HepG2 (cell line): ENCODE measurements around the gene FMNL2. TPM values are rescaled to one million over a fixed set of nuclear protein-coding genes. Genes with fewer than 3 reads are reported as not detected.

Experiments used
- EP300 ChIP-seq, 3 experiments: sonication (generic) in 1 of 3; formaldehyde crosslinking in 1 of 3; IDR thresholded peaks; 2 replicates each; pipeline versions ENCODE4 v1.5.1 to v1.6.1; 2011 to 2020; ENCODE audit warnings: low read depth in 2 of 3, low read length in 2 of 3, borderline replicate concordance in 1 of 3, improper control_type of control experiment in 1 of 3, mild to moderate bottlenecking in 1 of 3, missing genetic modification reagents in 1 of 3, moderate library complexity in 1 of 3
- FOXO1 ChIP-seq: sonication (generic); formaldehyde crosslinking; IDR thresholded peaks from 2 replicates; pipeline ENCODE4 v1.4.0; 2020; ENCODE audit warnings: missing genetic modification reagents
- FOXP1 ChIP-seq, 2 experiments: fragments of 450-650 bp in 1 of 2; IDR thresholded peaks; 2 replicates each; pipeline ENCODE4 v1.6.1; 2017 to 2018; ENCODE audit warnings: antibody characterized with exemption in 1 of 2
- MTA1 ChIP-seq: sonication (generic); formaldehyde crosslinking; IDR thresholded peaks from 2 replicates; pipeline ENCODE4 v1.4.0; 2020; ENCODE audit warnings: missing genetic modification reagents, mild to moderate bottlenecking, borderline replicate concordance
- MXD4 ChIP-seq: IDR thresholded peaks from 2 replicates; pipeline ENCODE4 v1.6.1; 2016; ENCODE audit warnings: mild to moderate bottlenecking, missing biosample characterization, missing genetic modification reagents
- PRPF4 ChIP-seq: fragments of 200-400 bp; formaldehyde crosslinking; IDR thresholded peaks from 2 replicates; pipeline ENCODE4 v1.6.1; 2016; ENCODE audit warnings: low read length, low read depth; ENCODE audit not compliant: poor library complexity, severe bottlenecking
- RARA ChIP-seq: IDR thresholded peaks from 2 replicates; pipeline ENCODE4 v1.6.1; 2016; ENCODE audit warnings: missing genetic modification reagents, missing compliant biosample characterization
- SMC3 ChIP-seq: IDR thresholded peaks from 2 replicates; pipeline ENCODE4 v1.6.1; 2011; ENCODE audit warnings: low read length, improper control_type of control experiment
- YEATS2 ChIP-seq: sonication (generic); formaldehyde crosslinking; IDR thresholded peaks from 2 replicates; pipeline ENCODE4 v1.4.0; 2020; ENCODE audit warnings: missing genetic modification reagents, borderline replicate concordance
- ZNF224 ChIP-seq: sonication (generic); formaldehyde crosslinking; IDR thresholded peaks from 2 replicates; pipeline ENCODE4 v1.5.0; 2020; ENCODE audit warnings: mild to moderate bottlenecking, missing genetic modification reagents
- ZNF329 ChIP-seq: sonication (generic); formaldehyde crosslinking; IDR thresholded peaks from 2 replicates; pipeline ENCODE4 v1.9.0; 2021; ENCODE audit warnings: low read depth, mild to moderate bottlenecking, missing genetic modification reagents
- ZNF33B ChIP-seq: sonication (generic); formaldehyde crosslinking; IDR thresholded peaks from 2 replicates; pipeline ENCODE4 v1.5.1; 2020; ENCODE audit warnings: mild to moderate bottlenecking, missing genetic modification reagents
- ZNF7 ChIP-seq: IDR thresholded peaks from 2 replicates; pipeline ENCODE4 v1.6.1; 2016; ENCODE audit warnings: missing biosample characterization, missing genetic modification reagents
- ZNF768 ChIP-seq: sonication (generic); formaldehyde crosslinking; IDR thresholded peaks from 2 replicates; pipeline ENCODE4 v1.4.0; 2020; ENCODE audit warnings: missing genetic modification reagents
- ZNF883 ChIP-seq: sonication (generic); formaldehyde crosslinking; IDR thresholded peaks from 2 replicates; pipeline ENCODE4 v1.5.1; 2020; ENCODE audit warnings: mild to moderate bottlenecking, missing genetic modification reagents; ENCODE audit errors: not compliant biosample characterization
- ZSCAN30 ChIP-seq: sonication (generic); formaldehyde crosslinking; IDR thresholded peaks from 2 replicates; pipeline ENCODE4 v1.5.0; 2020; ENCODE audit warnings: mild to moderate bottlenecking, missing genetic modification reagents
- polyA plus RNA-seq, 8 experiments: library from polyadenylated mRNA; depleted of rRNA in 3 of 8; stranded (reverse) in 7 of 8; unstranded in 1 of 8; fragments of >200 nt; fragmentation: Illumina TruSeq in 4 of 8; extraction: Trizol in 4 of 8; gene quantifications; 2 replicates each; pipeline versions ENCODE4 v1.2.1 to v1.2.3, GENCODE V29; 2011 to 2016; ENCODE audit warnings: low read depth in 4 of 8, missing spikeins in 1 of 8, mixed read lengths in 1 of 8; ENCODE audit not compliant: insufficient read depth in 1 of 8
- total RNA-seq, 5 experiments: library from RNA; depleted of rRNA; stranded (reverse); fragments of >200 nt; fragmentation: Illumina TruSeq; extraction: Trizol; gene quantifications; 2 replicates each; pipeline ENCODE4 v1.2.3, GENCODE V29; 2016; ENCODE audit warnings: low read depth in 1 of 5
- TF ChIP-seq, protein P1 (sequence below): sonication (generic); formaldehyde crosslinking; IDR thresholded peaks from 2 replicates; pipeline ENCODE4 v1.8.0; 2022; ENCODE audit warnings: low read depth, missing genetic modification reagents
- TF ChIP-seq, protein P2 (sequence below): sonication (generic); formaldehyde crosslinking; IDR thresholded peaks from 2 replicates; pipeline ENCODE4 v1.4.0; 2020; ENCODE audit warnings: missing genetic modification reagents, borderline replicate concordance
- TF ChIP-seq, protein P3 (sequence below): sonication (generic); formaldehyde crosslinking; IDR thresholded peaks from 2 replicates; pipeline ENCODE4 v1.5.0; 2020; ENCODE audit warnings: mild to moderate bottlenecking, missing genetic modification reagents, moderate library complexity

The FMNL2 gene
- total and polyA plus RNA-seq, 2 of the 13 experiments (the other 11 are each of a cell fraction or from before 2014, with no cell fraction given) = 66.5 to 67.7 TPM

DNA sequence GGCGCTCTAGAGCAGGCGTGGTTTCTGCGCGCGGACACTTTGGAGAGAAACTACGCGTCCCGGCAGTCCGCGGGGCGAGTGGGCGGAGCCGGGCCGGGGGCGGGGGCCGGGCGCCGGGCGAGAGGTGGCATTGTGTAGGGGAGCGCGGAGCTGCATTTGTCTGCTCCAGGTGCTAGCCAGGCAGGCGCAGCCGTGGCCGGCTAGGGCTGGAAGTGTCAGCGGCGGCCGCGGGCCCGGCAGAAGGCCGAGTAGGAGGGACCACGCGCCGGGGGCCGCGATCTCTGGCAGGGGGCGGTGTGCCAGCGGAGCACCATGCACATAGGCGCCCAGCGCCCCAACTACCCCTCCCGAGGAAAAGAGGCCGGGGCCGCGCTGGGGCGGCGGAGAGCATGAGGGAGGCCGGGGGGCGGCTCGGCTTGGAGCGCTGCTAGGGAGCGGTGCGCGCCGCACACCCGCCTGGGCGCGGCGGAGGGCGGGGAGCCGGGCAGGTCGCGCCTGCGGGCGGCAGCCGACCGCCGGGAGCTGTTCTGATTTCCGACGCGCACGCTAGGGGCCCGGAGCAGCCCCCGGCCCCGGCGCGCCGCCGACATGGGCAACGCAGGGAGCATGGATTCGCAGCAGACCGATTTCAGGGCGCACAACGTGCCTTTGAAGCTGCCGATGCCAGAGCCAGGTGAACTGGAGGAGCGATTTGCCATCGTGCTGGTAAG is at the start of gene FMNL2 (continued):
- TF ChIP-seq ZNF7 (CRISPR knock-in tag) (peak; percentile 45; the same call in 1 of the 2 replicates), MTA1 (CRISPR knock-in tag) (peak; percentile 51; the same call in 1 of the 2 replicates), ZSCAN30 (CRISPR knock-in tag) (peak; percentile 74; the same call in 1 of the 2 replicates), MXD4 (CRISPR knock-in tag) (peak; percentile 72; the same call in 1 of the 2 replicates), ZNF329 (CRISPR knock-in tag) (peak; percentile 65; the same call in 1 of the 2 replicates), ZNF224 (CRISPR knock-in tag) (peak; percentile 92; the same call in 1 of the 2 replicates), ZNF768 (CRISPR knock-in tag) (peak; percentile 72; the same call in 1 of the 2 replicates), EP300 (IDR thresholded peaks at IDR 0.05; ENCODE audit: low read depth in 2 of 2, low read length in 2 of 2) (peak in 1 of 2 experiments; percentile 44; a peak in 2 of 4 replicates), EP300 (CRISPR knock-in tag; IDR thresholded peaks at IDR 0.05; ENCODE audit: borderline replicate concordance) (peak; percentile 47; the same call in 1 of the 2 replicates), FOXP1 (IDR thresholded peaks at IDR 0.05) (no peak), FOXP1 (CRISPR knock-in tag; IDR thresholded peaks at IDR 0.05) (no peak), ZNF883 (CRISPR knock-in tag) (peak; percentile 94), PRPF4 (no peak), SMC3 (no peak), RARA (CRISPR knock-in tag) (peak; percentile 55), FOXO1 (CRISPR knock-in tag) (peak; percentile 72), YEATS2 (CRISPR knock-in tag) (no peak; the same call in 1 of the 2 replicates), ZNF33B (CRISPR knock-in tag) (peak; percentile 96; the same call in 1 of the 2 replicates)
- TF ChIP-seq, protein P1, sequence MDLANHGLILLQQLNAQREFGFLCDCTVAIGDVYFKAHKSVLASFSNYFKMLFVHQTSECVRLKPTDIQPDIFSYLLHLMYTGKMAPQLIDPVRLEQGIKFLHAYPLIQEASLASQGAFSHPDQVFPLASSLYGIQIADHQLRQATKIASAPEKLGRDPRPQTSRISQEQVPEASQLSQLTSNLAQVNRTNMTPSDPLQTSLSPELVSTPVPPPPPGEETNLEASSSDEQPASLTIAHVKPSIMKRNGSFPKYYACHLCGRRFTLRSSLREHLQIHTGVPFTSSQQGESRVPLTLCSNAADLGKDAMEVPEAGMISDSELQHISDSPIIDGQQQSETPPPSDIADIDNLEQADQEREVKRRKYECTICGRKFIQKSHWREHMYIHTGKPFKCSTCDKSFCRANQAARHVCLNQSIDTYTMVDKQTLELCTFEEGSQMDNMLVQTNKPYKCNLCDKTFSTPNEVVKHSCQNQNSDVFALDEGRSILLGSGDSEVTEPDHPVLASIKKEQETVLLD (CRISPR knock-in tag) = no peak
- TF ChIP-seq, protein P2, sequence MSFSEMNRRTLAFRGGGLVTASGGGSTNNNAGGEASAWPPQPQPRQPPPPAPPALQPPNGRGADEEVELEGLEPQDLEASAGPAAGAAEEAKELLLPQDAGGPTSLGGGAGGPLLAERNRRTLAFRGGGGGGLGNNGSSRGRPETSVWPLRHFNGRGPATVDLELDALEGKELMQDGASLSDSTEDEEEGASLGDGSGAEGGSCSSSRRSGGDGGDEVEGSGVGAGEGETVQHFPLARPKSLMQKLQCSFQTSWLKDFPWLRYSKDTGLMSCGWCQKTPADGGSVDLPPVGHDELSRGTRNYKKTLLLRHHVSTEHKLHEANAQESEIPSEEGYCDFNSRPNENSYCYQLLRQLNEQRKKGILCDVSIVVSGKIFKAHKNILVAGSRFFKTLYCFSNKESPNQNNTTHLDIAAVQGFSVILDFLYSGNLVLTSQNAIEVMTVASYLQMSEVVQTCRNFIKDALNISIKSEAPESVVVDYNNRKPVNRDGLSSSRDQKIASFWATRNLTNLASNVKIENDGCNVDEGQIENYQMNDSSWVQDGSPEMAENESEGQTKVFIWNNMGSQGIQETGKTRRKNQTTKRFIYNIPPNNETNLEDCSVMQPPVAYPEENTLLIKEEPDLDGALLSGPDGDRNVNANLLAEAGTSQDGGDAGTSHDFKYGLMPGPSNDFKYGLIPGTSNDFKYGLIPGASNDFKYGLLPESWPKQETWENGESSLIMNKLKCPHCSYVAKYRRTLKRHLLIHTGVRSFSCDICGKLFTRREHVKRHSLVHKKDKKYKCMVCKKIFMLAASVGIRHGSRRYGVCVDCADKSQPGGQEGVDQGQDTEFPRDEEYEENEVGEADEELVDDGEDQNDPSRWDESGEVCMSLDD (CRISPR knock-in tag) = 0 out of 2 replicates have a peak, but pooled peaks have one; percentile 39
- TF ChIP-seq, protein P3, sequence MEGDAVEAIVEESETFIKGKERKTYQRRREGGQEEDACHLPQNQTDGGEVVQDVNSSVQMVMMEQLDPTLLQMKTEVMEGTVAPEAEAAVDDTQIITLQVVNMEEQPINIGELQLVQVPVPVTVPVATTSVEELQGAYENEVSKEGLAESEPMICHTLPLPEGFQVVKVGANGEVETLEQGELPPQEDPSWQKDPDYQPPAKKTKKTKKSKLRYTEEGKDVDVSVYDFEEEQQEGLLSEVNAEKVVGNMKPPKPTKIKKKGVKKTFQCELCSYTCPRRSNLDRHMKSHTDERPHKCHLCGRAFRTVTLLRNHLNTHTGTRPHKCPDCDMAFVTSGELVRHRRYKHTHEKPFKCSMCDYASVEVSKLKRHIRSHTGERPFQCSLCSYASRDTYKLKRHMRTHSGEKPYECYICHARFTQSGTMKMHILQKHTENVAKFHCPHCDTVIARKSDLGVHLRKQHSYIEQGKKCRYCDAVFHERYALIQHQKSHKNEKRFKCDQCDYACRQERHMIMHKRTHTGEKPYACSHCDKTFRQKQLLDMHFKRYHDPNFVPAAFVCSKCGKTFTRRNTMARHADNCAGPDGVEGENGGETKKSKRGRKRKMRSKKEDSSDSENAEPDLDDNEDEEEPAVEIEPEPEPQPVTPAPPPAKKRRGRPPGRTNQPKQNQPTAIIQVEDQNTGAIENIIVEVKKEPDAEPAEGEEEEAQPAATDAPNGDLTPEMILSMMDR (CRISPR knock-in tag) = peak; percentile 52
